Activated CD8-positive, alpha-beta memory T cell treated with anti-CD3 and anti-CD28 coated beads, Interleukin-2, amount 10 ng/mL, durations not matched to agents 7 days and 5 days (primary cell): ENCODE data around the gene DDX49. TPM values are rescaled to one million over a fixed set of nuclear protein-coding genes. Genes with fewer than 3 reads are reported as not detected.

Experiments used
- ATAC-seq: fragments of 150-1000 bp; cut with Tn5 transposase; one replicate; pipeline ENCODE4 v1.10.0; 2021; ENCODE audit warnings: moderate library complexity
- CTCF ChIA-PET: fragments of 350-600 bp; sonication (Branson Sonifier 250); formaldehyde crosslinking; loops from one replicate; lab custom pipeline; 2021; ENCODE audit warnings: antibody characterized with exemption; lab: Charles Lee
- DNase-seq: peaks from one replicate; pipeline ENCODE4 v3.0.0-alpha.2; 2020
- H3K27ac Mint-ChIP-seq: one replicate; pipeline ENCODE4 v1.8.0; 2021; ENCODE audit warnings: mild to moderate bottlenecking, mixed read lengths
- H3K27me3 Mint-ChIP-seq: one replicate; pipeline ENCODE4 v1.8.0; 2021; ENCODE audit warnings: mixed read lengths
- H3K36me3 Mint-ChIP-seq: one replicate; pipeline ENCODE4 v1.8.0; 2021; ENCODE audit warnings: mild to moderate bottlenecking, mixed read lengths
- H3K4me1 Mint-ChIP-seq: one replicate; pipeline ENCODE4 v1.8.0; 2021; ENCODE audit warnings: mixed read lengths
- H3K4me3 Mint-ChIP-seq: one replicate; pipeline ENCODE4 v1.8.0; 2021; ENCODE audit warnings: mild to moderate bottlenecking, moderate library complexity, mixed read lengths
- H3K9me3 Mint-ChIP-seq: one replicate; pipeline ENCODE4 v1.8.0; 2022; ENCODE audit warnings: low read depth, mixed read lengths
- total RNA-seq, 2 experiments: library from RNA; stranded (reverse); gene quantifications; one replicate each; pipeline ENCODE4 v1.2.3, GENCODE V29; 2021

The DDX49 gene
- total RNA-seq, 2 experiments from 2014 or later: 48.2 to 56.4 TPM

DNA sequence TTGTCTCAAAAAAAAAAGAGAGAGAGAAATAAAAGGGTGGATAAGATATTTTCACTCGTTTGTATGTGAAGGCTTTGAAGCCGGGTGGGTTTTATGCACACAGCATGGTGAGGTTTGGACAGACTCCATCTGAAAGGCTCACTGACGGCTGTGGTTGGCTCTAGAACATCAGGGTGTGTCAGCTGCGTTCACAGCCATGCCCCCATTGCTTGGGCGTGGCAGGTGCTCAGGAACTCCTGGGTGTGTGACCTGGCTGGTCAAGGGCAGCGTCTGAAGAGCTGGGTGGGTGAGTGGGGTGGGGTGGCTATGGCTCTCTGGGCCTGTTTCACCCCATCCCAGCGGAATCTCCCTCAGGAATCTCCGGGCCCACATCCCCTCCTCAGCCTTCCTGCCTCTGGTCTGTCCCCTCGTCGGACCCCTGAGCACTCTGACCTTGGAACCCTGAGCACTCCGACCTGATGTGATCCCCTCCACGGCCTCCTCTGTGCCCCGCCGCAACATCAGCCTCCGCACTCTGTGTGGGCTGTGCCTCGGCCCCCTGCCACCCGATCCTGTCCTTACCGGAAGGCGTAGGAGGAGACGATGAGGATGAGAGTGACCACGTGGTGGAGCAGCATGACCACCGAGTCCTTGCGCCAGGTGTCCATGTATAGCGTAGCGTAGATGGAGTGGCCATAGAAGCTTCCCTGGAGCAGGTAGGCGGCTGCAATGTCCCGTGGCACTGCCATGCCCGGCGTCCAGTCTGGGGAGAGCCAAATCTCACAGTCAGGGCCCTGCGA, 35.8 kb upstream of the DDX49 start:
- no peak overlapping the region for H3K4me3 Mint-ChIP-seq
- H3K36me3 Mint-ChIP-seq: no peaks in the 10 kb centered on the region
- CTCF ChIA-PET: no interaction called here
- ATAC-seq: no peak
- H3K4me1 Mint-ChIP-seq: no peaks in the 10 kb centered on the region
- no peaks in the 10 kb centered on the region for H3K27me3 Mint-ChIP-seq
- no peaks in the 10 kb centered on the region for H3K9me3 Mint-ChIP-seq
- DNase-seq: no peak
- H3K27ac Mint-ChIP-seq: no peak overlapping the region

DNA sequence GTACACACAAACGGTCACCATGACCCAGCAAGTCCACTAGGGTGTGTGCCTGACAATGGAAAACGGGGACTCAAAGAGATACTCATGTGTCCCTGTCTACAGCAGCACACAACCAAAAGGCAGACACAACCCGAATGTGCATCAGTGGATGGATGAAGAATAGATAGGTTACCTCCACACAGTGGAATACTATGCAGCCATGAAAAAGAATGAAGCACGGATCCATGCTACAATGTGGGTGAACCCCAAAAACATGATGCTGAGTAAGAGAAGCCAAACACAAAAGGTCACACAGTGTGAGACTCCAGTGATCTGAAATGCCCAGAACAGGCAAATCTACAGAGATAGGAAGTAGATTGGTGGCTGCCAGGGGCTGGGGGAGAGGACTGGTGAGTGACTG, 32.5 kb upstream of the DDX49 start:
- CTCF ChIA-PET: no interaction called here
- no peak for DNase-seq

DNA sequence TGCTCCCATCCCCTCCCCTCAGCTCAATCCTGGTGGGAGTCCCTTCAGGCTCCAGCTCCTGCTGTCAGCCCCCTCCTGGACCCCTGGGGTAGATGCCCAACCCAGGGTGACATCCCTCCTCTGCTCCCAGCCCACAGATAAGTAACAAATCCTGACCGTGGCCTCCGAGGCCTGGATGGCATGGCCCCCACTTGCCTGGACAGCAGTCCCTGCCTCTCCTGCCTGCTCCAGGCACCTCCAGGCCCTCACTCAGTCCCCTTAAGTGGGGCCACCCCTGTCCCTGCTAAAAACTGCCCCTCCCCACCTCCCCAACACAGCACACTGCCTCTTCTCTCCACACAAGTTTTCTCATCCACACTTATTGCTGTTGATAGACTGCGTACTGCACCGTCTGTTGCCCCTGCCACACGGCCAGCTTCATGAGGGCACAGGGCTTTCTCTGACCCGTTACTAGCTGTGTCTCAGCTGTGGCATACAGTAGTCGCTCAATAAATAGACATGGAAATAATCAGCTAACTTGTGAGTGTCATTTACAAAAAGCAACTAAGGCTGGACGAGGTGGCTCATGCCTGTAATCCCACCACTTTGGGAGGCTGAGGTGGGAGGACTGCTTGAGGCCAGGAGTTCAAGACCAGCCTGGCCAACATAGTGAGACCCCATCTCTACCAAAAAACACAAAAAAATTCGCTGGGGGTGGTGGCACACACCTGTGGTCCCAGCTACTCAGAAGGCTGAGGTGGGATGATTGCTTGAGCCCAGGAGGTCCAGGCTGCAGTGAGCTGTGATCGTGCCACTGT, 29.4 kb upstream of the DDX49 start:
- peaks cover 12% of the 10 kb centered on the region for H3K27me3 Mint-ChIP-seq
- H3K27ac Mint-ChIP-seq: no peak overlapping the region
- ATAC-seq (no peak), DNase-seq (no peak)
- H3K4me3 Mint-ChIP-seq: no peak overlapping the region
- H3K4me1 Mint-ChIP-seq: no peaks in the 10 kb centered on the region
- CTCF ChIA-PET: interaction anchor here (0.7 kb wide), 1 partner anchor 429 kb away, joined by 3 read pairs; no protein-coding TSS in a partner anchor
- no peaks in the 10 kb centered on the region for H3K9me3 Mint-ChIP-seq
- H3K36me3 Mint-ChIP-seq: no peaks in the 10 kb centered on the region

More for the DNA sequence above, 32.5 kb upstream of the DDX49 start:
- H3K9me3 Mint-ChIP-seq: no peaks in the 10 kb centered on the region
- no peak overlapping the region for H3K27ac Mint-ChIP-seq
- no peaks in the 10 kb centered on the region for H3K4me1 Mint-ChIP-seq
- ATAC-seq: no peak
- no peak overlapping the region for H3K4me3 Mint-ChIP-seq
- no peaks in the 10 kb centered on the region for H3K36me3 Mint-ChIP-seq
- H3K27me3 Mint-ChIP-seq: no peaks in the 10 kb centered on the region

DNA sequence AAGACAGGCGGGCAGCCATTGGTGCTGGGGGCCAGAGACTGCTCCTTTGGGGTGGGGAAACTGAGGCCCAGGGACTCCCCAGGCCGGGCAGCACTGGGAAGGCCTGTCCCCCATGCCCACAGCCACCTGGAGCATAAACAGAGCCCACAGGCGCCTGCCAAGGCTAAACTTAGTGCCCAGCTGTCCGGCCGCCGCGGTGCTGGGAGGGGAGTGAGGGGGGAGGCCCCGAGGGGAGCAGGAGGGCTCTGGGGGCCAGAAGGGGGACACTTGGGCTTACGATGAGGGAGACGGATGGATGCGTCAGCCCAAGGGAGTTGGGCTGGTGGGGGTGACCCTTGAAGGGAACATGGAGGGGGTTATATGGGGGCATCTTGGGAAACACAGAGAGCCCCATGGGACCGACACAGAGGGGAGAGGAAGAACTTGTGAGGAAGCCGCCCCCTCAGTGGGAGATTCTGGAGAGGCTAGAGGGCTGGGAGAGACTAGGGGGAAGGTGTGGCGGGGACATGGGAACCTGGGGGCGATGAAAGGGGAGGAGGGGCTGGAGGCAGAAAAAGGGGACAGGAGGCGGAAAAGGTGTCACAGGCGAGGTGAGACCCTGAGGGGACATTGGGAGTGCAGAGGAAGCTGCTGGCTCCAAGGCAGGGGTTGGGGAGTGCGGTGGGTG, 25.8 kb upstream of the DDX49 start:
- no peaks in the 10 kb centered on the region for H3K36me3 Mint-ChIP-seq
- H3K4me3 Mint-ChIP-seq: no peak overlapping the region
- no peak overlapping the region for H3K27ac Mint-ChIP-seq
- no peak for DNase-seq
- H3K27me3 Mint-ChIP-seq: peaks cover 30% of the 10 kb centered on the region
- peaks cover 9% of the 10 kb centered on the region for H3K4me1 Mint-ChIP-seq
- no peaks in the 10 kb centered on the region for H3K9me3 Mint-ChIP-seq
- CTCF ChIA-PET: interaction anchor here (1.6 kb wide), 1 partner anchor 12 kb away, joined by 3 read pairs; no protein-coding TSS in a partner anchor
- ATAC-seq: no peak

DNA sequence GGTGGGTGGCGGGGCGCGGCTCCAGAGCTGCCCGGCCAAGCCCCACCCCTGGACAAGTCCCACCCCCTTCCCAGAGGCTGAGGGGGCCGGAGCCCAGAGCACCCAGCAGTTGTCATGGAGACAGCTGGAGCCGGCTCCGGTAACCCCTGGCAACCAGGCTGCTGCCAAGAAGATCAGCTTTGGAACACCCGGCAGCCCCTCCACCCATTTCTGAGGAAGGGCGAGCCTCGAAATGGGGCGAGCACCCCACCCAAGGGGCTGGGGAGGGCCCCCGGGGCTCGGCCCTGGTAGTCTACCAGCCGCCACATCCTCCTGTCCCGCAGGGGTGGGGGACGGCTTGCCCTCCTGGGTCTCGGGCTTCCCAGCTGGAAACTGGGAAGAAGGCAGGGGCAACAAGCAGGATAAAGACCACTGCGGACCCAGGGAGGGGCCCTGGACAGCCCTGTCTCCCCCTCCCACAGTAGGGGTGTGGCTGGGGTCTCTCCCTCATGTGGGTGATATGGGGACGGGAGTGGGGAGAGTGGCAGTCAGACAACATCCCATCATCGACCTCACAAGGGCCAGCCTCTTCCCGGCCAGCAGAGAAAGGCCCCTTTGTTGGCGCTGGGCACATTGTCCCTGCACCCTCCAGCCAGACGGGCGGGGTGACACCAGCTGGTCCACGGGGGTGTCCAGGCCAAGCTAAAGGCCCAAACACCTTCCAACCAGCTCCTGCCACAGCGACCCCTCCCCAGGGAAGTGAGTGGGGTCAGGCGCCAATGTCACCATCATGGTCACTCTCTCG, 25.1 kb upstream of the DDX49 start:
- Mint-ChIP-seq H3K9me3 (no peaks in the 10 kb centered on the region), H3K27me3 (peaks cover 30% of the 10 kb centered on the region), H3K27ac (no peak overlapping the region), H3K4me1 (peaks cover 9% of the 10 kb centered on the region), H3K4me3 (no peak overlapping the region), H3K36me3 (no peaks in the 10 kb centered on the region)
- DNase-seq (no peak), ATAC-seq (no peak)
- CTCF ChIA-PET: interaction anchor here (0.7 to 1.6 kb wide), 2 partner anchors 11 to 51 kb away, joined by 3 read pairs; no protein-coding TSS in a partner anchor

DNA sequence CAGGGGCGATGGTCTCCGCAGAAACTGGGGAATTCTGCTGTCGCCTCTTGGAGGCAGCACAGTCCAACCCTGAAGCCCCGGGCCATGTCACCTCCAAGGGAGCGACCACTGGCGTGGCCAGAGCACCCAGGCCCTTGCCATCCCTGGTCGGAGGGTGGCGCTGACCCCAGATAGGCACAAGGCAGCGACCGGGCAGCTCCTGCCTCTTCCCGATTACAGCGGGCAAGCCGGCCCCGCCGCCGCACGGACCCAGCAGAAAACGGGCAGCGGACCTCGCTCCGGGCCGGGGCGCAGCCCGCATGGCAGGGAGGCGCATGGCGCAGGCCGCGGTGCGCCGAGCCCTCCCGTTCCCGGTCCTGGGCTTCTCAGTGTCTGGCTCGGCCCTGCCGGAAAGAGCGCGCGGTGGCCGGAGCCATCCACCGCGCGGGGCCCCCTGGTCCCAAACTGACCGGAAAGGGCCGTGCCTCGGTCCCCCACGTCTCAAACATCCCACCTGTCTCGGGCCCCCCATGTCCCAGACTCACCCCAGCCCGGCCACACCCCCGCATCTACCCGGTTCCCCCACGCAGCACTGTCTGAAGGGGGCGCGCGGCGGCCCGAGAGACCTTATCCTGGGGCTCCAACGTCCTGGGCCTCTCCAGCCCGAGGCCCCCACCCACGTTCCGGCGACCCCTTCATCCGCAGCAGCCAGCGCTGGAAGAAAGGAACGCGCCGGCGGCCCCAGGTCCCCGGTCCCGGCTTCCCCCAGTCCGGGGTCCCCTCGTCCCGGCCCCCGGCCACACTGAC, 24.3 kb upstream of the DDX49 start:
- Mint-ChIP-seq H3K4me3 (no peak overlapping the region), H3K4me1 (peaks cover 9% of the 10 kb centered on the region), H3K36me3 (no peaks in the 10 kb centered on the region), H3K27me3 (peaks cover 30% of the 10 kb centered on the region), H3K27ac (no peak overlapping the region), H3K9me3 (no peaks in the 10 kb centered on the region)
- CTCF ChIA-PET: interaction anchor here (0.5 to 0.7 kb wide), 2 partner anchors 52 to 342 kb away, joined by 3 read pairs; no protein-coding TSS in a partner anchor
- DNase-seq (no peak), ATAC-seq (no peak)

DNA sequence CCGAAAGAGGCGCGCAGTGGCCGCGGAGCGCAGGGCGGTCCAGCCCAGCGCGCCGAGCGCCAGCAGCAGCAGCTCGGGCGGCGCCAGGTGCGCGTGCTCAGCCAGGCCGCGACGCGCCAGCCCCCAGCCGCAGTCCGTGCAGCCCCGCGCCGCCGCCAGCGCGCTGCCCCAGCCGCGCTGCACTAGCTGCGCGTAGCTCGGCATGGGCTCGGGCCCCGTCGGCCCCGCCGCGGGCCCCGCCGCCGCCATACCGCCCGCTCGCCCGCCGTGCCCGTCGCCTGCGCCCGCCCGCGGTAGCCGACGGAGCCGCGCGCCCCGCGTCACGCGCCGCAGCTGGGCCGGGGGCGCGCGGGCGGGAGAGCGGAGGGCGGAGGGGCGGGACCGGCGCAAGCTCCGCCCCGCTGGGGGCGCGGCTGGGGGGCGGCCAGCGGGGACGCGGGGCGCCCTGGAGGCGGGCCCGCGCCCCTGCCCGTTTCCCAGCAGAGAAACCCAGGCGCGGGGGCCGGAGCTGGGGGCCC, 23.6 kb upstream of the DDX49 start, which contains the start of gene CERS1:
CERS1 (minus strand) TSS at position 335 of the 518 bp plus-strand sequence; CDS start at position 249, 86 bp downstream.
- Mint-ChIP-seq H3K27ac (no peak within 1 kb of the TSS), H3K27me3 (peaks cover 30% of the 10 kb centered on the region), H3K4me3 (no peak within 1 kb of the TSS), H3K36me3 (peaks cover under 1% of the 10 kb centered on the region), H3K9me3 (no peaks in the 10 kb centered on the region), H3K4me1 (peaks cover 9% of the 10 kb centered on the region)
- no peak for DNase-seq
- no peak for ATAC-seq
- CTCF ChIA-PET: no interaction called here

DNA sequence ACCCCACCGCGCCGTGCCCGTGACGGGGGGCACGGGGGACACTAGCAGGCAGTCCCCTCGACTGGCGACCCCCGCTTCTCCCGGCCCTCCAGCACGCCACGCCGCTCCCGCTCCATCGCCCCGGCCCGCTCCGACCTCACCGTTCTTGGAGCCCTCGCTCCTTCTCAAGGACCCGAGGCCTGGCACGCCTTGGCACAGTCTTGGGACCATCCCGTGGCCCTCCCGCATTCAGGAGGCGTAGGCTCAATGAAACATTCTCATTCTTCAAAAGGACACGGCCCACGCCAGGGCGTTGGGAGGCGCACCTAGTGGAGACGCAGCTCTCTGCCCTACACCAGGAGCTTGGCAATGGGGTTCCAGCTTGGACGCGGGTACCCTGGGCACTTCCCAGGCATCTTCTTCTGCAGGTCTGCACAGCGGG, 23.1 kb upstream of the DDX49 start:
- no peak overlapping the region for H3K27ac Mint-ChIP-seq
- no peak overlapping the region for H3K4me3 Mint-ChIP-seq
- peaks cover 9% of the 10 kb centered on the region for H3K4me1 Mint-ChIP-seq
- DNase-seq: no peak
- CTCF ChIA-PET: no interaction called here
- ATAC-seq: no peak
- H3K9me3 Mint-ChIP-seq: no peaks in the 10 kb centered on the region
- peaks cover 2% of the 10 kb centered on the region for H3K36me3 Mint-ChIP-seq
- peaks cover 30% of the 10 kb centered on the region for H3K27me3 Mint-ChIP-seq

DNA sequence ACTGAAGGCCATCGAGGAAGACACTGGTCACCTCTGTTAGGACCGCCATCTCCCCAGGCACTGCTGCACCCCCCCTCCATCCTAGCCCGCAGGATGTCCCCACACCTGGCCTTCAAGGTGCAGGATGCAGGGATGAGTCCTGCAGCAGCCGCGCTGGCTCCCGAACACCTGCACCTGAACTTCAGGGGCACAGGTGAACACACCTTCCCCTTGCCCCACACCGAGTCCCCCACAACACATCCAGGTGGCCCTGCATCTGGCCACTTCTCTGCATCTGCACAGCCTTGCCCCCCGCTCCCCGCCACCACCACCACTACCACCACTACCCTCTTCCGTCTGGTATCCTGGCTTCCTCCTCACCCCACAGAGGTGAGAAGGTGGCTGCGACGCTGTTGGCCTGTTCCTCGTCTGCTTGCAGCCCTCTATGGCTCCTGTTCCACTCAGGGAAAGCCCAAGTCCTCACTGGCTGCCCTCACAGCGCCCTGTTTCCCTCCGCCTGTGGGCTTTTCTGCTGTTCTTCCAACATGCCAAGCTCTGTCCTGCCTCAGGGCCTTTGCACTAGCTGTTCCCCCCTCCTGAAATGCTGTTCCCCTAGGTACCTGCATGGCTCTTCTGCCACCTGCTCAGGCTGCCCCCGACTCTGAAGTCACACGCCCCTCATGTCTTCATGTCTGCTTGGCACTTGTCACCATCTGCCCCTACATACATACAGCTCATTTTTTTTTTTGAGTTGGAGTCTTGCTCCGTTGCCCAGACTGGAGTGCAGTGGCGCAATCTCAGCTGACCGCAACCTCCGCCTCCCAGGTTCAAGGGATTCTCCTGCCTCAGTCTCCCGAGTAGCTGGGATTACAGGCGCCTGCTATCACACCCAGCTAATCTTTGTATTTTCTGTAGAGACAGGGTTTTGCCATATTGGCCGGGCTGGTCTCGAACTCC, 22.2 kb upstream of the DDX49 start:
- CTCF ChIA-PET: no interaction called here

DNA sequence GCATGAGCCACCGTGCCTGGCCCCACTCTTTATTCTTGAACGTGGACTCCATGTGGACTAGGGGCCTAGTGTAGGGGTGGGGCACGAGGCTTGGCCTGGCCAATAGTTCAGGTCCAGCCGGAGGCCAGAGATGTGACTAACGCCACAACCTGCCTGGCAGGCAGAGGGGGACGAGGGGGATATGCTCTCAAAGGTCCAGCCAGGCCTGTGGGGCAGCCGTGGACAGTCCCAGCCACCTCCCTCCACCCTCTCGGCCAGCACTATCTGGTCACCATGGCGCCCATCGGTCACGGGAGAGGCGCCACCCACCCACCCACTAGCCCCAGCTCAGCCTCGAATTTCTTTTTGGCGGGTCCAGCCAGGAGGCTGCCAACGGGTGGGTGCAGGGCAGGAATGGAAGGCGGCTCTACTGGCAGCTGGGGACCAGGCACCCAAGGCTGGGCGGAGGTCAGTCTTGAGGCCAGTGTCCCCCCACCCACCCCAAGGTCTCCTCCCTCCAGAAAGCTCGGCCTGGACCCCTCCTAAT, 21.4 kb upstream of the DDX49 start:
- CTCF ChIA-PET: no interaction called here
- DNase-seq: no peak
- ATAC-seq: no peak
- Mint-ChIP-seq H3K9me3 (no peaks in the 10 kb centered on the region), H3K27me3 (peaks cover 28% of the 10 kb centered on the region), H3K27ac (no peak overlapping the region), H3K4me3 (no peak overlapping the region), H3K4me1 (peaks cover 9% of the 10 kb centered on the region), H3K36me3 (peaks cover 5% of the 10 kb centered on the region)

More for the DNA sequence above, 22.2 kb upstream of the DDX49 start:
- Mint-ChIP-seq H3K4me1 (peaks cover 9% of the 10 kb centered on the region), H3K4me3 (no peak overlapping the region), H3K36me3 (peaks cover 5% of the 10 kb centered on the region), H3K27me3 (peaks cover 30% of the 10 kb centered on the region), H3K27ac (no peak overlapping the region), H3K9me3 (no peaks in the 10 kb centered on the region)
- no peak for ATAC-seq
- DNase-seq: no peak
